ENCODE measurements around the gene CACNA1C.

The CACNA1C gene

DNA sequence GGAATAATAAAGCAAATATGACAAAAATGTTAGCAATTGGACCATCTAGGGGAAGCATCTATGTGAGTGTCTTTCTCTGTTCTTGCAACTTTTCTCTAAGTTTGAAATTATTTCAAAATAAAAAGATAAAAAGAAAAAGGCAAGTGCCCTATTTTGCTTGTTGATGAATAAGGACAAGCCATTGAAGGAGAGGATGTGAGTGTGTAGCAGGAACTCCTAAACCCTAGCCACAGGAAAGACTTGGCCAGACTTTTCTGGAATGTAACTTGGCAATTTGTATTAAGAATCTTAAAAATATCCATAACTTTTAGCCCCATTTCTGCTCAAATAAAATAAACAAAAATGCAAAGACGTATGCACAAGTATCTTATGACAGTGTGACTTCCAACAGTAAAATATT lies 279.4 kb downstream of the CACNA1C start:
- DNase-seq = no peak

DNA sequence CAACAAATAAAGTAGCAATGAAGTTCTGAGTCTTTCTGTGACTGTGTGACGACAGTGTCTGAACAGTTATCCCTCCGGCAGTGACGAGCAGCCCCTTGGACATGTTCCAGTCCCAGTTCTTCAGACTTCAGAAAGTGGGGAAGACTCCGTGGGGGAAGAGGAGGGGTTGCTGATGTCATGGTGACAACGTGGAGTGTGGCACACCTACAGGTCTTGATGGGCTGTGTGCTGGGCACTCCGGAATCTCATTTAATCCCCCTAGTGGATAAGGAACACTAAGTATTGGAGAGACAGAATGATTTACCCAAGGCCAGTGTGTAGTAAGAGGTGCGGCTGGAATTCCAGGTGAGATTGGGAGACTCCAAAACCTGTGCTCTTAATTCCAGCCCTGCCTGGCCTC lies 280.2 kb downstream of the CACNA1C start:
- DNase-seq = no peak

DNA sequence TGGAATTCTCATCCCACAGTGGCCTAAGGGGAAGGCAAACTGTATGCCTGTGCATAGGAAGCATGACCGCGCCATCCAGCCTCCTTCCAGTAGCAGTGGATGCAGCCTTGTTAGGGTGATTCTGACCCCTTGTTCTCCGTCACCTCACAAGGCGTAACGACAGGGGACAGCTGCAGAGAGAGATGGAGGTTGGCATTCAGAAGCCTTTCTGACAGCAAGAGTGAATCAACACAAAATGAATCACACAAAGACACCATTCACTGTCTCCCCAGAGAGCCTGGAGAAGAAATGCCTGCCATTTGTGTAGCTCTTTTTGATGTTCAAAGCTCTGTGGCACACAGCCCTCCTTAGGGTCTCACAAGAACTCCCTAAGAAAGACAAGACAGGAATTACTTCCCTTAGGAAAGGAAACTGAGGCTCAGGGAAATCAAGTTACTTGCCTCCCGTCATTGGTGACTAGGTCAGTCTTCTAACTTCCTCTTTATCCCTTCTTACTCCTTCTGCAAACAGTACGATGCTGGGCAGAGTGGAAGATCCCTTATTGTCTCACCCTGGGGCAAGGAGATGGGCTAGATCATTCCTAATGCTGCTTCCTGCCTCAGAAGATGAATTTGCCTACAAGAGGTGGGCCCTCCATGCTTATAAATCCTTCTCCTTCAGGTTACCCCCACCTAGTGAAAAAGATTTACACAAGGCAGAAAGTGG lies 280.9 kb downstream of the CACNA1C start:
- no peak for DNase-seq

- DNase-seq = no peak
Observed at GRCh38 chr12:2334271-2334670, 281.5 kb downstream of the CACNA1C start.

- no peak for DNase-seq
Observed at GRCh38 chr12:2334689-2335088, 281.9 kb downstream of the CACNA1C start.

GRCh38 chr12:2335109-2335508 lies 282.3 kb downstream of the CACNA1C start:
- no peak for DNase-seq

DNA sequence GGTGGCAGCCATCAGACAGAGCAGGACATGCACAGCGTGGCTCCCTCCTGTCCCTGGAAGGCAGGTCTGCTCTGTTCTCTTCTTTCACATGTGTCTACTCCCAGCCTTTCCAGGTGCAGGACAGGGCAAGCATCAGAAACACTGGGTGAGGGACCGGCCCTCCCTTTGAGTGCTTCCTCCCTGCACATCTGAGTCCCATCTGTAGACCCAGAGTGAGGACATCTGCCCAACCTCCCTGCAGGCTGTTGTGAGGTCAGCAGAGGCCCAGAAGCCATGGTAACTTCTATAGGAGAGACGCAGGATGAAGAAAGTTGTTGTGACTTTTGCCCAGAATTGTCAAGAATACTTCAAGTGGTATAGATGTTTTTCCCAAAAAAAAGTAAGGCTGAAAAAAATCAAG lies 282.7 kb downstream of the CACNA1C start:
- DNase-seq = no peak

- DNase-seq = no peak
Observed at GRCh38 chr12:2335916-2336315, 283.1 kb downstream of the CACNA1C start.

- DNase-seq = no peak
Observed at GRCh38 chr12:2336409-2336829, 283.6 kb downstream of the CACNA1C start.

- DNase-seq = no peak
Observed at GRCh38 chr12:2337031-2338010, 284.5 kb downstream of the CACNA1C start.

DNA sequence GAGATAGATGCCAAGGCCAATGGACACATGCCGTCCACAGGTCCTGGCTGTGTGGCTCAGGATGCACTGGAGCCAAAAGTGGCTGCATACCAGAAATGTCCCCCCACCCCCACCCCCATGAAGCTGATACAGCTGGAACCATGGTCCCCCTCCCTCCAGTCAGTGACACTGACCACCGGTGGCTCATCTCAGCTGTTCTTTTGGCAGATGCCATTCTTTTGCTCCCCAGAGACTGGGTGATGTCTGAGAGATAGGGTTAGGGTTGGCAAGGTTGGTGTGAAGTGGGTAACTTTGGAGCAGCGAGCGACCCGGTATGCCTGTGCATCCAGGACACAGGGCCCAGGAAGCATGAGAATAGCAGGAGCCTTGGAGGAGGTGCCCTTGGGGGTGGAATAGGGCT lies 285.6 kb downstream of the CACNA1C start:
- no peak for DNase-seq

DNA sequence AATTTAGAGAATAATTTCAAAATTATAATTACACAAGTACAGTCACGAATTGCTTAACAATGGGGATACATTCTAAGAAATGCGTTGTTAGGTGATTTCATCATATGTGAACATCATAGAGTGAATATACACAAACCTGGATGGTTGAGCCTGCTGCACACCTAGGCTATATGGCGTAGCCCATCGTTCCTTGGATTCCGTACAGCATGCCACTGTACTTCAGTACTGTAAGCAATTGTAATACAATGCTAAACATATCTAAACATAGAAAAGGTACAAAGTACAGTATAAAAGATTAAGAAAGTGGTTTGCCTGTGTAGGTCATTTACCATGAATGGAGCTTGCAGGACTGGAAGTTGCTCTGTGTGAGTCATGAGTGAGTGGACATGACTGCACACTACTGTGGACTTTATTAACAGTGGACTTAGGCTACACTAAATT lies 286.2 kb downstream of the CACNA1C start:
- no peak for DNase-seq

GRCh38 chr12:2341051-2341751 lies 288.4 kb downstream of the CACNA1C start:
- no peak for DNase-seq

DNA sequence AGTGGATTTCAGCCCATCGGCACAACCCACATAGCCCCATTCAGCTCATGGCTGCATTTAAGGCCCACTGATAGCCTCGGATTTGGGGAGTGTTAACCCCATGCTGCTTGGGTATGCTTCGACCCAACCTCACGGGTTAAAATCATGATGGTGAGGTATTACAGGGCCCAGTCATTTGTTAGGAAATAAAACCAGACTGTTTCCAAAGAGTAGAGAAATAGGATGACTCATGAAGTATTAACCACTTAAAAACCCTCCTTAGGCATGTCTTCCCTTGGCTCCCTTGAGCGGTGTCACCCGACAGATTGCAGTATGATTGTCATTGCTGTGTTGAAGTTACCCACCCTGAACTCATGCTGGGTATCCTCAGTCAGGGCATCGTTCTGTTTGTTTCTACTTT lies 289.1 kb downstream of the CACNA1C start:
- DNase-seq = no peak

- DNase-seq = no peak
Observed at GRCh38 chr12:2343681-2344080, 290.9 kb downstream of the CACNA1C start.

GRCh38 chr12:2344476-2344875 lies 291.7 kb downstream of the CACNA1C start:
- no peak for DNase-seq

- no peak for DNase-seq
Observed at GRCh38 chr12:2344885-2345284, 292.1 kb downstream of the CACNA1C start.

DNA sequence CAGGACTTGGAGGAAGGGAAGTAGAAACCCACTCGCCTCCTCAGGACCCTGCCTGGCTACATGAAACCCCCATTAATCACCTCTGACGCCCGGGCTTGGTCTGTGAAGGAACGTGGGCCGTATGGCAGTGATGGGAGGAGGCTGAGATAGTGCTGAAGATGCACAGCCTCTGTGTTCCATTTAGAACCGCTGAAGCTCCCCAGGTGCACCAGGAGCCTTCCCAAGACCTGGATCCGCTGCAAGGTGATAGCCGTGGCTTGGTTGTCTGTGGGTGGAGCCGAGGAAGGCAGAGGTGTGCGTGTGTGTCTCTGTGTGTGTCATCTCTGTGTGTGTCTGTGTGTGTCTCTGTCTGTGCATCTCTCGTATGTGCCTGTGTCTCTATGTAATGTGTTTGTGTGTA lies 293.1 kb downstream of the CACNA1C start:
- DNase-seq = no peak

DNA sequence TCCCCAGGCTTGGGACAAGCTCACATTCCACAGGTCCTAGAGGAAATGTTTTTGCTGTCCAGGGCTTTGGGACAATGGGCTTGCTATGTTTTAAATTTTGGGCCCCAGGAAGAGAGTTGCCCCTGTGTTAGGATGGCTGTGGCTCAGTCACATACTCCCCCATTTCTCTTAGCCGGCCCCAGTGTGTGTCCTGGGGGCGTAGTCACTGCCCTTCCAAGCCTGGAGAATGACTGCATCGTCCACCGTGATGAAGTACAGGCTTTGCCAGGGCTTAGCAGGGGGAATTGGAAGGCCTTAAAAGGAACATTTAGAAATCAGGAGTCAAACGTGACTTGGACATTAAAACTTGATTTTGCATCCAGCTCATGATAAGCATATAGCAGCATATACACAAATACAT lies 293.6 kb downstream of the CACNA1C start:
- DNase-seq = no peak

DNA sequence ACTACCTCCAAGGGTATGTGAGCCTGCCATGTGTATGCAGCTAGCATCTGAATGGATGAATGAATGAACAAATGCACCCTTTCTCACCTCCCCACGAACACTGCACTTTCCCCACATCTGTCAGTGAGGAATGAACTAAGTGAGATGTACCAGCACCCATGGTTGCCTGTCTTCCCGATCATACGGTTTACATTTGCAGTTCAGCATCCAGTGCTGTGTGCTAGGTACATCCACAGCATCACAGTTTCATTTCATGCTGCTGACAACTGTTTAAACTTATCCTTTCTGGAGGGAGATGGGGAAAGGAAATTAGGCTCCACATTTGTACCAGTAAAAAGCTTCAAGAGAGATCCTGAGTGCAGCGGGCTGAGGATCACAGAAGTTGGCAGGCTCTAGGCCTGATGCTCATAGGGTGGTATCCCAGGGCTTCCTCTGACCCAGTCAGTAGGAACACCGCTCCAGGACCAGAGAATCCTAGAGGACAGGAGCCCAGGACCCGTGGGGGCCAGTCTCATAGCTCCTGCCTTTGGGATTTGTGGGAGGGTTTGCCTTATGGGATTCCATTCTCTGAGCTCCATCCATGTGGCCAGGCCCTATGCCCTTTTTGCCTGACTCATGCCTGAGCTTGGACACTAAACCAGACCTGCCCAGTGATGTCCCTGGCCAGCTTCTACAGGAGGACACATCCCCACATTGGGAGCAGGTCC lies 294.5 kb downstream of the CACNA1C start:
- DNase-seq = no peak

DNA sequence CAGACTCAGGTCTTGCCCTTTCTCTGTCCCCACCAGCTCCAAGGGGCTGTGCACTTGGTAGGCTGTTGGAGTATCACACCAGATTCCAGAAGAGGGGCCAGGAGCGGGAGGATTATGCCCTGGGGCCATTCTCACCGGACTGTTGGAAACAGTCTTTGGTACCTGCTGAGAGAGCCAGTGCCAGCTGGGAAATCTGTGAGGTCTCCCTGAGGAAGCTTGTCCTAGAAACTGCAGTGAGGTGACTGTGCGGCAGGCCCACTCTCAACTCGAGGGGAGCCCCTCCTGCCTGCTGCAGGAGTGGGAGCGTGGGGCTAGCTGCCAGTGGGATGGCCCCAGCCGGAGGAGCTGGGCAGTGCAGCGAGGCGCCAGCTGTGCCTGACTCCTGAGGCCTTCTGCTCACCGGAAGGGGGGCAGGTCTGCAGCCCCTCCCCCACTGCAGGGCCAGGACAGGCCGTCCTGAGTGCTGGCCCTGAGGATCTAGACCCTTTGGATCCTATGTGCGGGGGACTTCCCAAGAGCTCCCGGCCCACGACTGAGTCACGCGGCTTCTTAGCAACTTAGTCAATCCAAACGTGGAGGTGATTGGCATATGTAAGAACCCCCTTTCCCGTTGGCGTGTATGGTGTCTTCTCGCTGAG lies 295.2 kb downstream of the CACNA1C start:
- DNase-seq = no peak

GRCh38 chr12:2348482-2348852 lies 295.7 kb downstream of the CACNA1C start:
- DNase-seq = no peak
